ENCODE results near the gene CCDC27. TPM values are rescaled to one million over a fixed set of nuclear protein-coding genes. Genes with fewer than 3 reads are reported as not detected.

Gene CCDC27
- total and polyA plus RNA-seq, 2 of the 13 experiments (the other 11 are each of a cell fraction or from before 2014, with no cell fraction given) = not detected

DNA sequence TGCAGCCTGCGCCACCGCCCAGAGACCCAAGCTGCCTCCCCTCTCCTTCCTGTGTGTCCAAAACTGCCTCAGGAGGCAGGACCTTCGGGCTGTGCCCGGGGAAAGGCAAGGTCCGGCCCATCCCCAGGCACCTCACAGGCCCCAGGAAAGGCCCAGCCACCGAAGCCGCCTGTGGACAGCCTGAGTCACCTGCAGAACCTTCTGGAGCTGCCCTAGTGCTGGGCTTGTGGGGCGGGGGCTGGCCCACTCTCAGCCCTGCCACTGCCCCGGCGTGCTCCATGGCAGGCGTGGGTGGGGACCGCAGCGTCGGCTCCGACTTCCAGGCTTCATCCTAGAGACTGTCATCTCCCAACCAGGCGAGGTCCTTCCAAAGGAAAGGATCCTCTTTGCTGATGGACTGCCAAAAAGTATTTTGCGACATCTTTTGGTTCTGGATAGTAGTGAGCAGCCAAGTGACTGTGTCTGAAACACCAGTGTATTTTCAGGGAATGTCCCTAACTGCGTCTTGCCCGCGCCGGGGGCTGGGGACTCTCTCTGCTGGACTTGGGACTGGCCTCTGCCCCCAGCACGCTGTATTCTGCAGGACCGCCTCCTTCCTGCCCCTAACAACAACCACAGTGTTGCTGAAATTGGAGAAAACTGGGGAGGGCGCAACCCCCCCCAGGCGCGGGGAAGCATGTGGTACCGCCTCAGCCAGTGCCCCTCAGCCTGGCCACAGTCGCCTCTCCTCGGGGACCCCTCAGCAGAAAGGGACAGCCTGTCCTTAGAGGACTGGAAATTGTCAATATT lies 19.0 kb upstream of the CCDC27 start (continued):
- TF ChIP-seq, protein P1, sequence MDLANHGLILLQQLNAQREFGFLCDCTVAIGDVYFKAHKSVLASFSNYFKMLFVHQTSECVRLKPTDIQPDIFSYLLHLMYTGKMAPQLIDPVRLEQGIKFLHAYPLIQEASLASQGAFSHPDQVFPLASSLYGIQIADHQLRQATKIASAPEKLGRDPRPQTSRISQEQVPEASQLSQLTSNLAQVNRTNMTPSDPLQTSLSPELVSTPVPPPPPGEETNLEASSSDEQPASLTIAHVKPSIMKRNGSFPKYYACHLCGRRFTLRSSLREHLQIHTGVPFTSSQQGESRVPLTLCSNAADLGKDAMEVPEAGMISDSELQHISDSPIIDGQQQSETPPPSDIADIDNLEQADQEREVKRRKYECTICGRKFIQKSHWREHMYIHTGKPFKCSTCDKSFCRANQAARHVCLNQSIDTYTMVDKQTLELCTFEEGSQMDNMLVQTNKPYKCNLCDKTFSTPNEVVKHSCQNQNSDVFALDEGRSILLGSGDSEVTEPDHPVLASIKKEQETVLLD (CRISPR knock-in tag; IDR thresholded peaks at IDR 0.05; ENCODE audit: low read depth) = no peak
- TF ChIP-seq, protein P2, sequence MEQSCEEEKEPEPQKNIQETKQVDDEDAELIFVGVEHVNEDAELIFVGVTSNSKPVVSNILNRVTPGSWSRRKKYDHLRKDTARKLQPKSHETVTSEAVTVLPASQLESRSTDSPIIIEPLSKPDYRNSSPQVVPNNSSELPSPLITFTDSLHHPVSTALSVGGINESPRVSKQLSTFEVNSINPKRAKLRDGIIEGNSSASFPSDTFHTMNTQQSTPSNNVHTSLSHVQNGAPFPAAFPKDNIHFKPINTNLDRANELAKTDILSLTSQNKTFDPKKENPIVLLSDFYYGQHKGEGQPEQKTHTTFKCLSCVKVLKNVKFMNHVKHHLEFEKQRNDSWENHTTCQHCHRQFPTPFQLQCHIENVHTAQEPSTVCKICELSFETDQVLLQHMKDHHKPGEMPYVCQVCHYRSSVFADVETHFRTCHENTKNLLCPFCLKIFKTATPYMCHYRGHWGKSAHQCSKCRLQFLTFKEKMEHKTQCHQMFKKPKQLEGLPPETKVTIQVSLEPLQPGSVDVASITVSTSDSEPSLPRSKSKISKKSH (CRISPR knock-in tag; IDR thresholded peaks at IDR 0.05; ENCODE audit: borderline replicate concordance) = no peak
- peak; percentile 91 for TF ChIP-seq SP5 (CRISPR knock-in tag; IDR thresholded peaks at IDR 0.05; ENCODE audit: borderline replicate concordance, low read depth)
- no peak for TF ChIP-seq ZNF788 (CRISPR knock-in tag; IDR thresholded peaks at IDR 0.05; ENCODE audit: borderline replicate concordance)
- TF ChIP-seq MYC (CRISPR knock-in tag; IDR thresholded peaks at IDR 0.05; ENCODE audit: borderline replicate concordance) = peak; percentile 81; the same call in 1 of the 2 replicates
- no peak for TF ChIP-seq AKAP8 (CRISPR knock-in tag; IDR thresholded peaks at IDR 0.05)
- TF ChIP-seq ZFX (CRISPR knock-in tag; IDR thresholded peaks at IDR 0.05; ENCODE audit: low read depth) = peak; percentile 61
- TF ChIP-seq NFE2L2 (IDR thresholded peaks at IDR 0.05; ENCODE audit: low read length) = no peak
- peak; percentile 22; the same call in 1 of the 2 replicates for TF ChIP-seq TBX2 (CRISPR knock-in tag; IDR thresholded peaks at IDR 0.05; ENCODE audit: borderline replicate concordance)
- peak; percentile 93 for TF ChIP-seq PAXIP1 (CRISPR knock-in tag; conservative IDR thresholded peaks at IDR 0.05)
- no peak for TF ChIP-seq ZIK1 (CRISPR knock-in tag; IDR thresholded peaks at IDR 0.05; ENCODE audit: borderline replicate concordance, low read depth)
- TF ChIP-seq, protein P3, sequence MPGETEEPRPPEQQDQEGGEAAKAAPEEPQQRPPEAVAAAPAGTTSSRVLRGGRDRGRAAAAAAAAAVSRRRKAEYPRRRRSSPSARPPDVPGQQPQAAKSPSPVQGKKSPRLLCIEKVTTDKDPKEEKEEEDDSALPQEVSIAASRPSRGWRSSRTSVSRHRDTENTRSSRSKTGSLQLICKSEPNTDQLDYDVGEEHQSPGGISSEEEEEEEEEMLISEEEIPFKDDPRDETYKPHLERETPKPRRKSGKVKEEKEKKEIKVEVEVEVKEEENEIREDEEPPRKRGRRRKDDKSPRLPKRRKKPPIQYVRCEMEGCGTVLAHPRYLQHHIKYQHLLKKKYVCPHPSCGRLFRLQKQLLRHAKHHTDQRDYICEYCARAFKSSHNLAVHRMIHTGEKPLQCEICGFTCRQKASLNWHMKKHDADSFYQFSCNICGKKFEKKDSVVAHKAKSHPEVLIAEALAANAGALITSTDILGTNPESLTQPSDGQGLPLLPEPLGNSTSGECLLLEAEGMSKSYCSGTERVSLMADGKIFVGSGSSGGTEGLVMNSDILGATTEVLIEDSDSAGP (CRISPR knock-in tag; IDR thresholded peaks at IDR 0.05; ENCODE audit: borderline replicate concordance) = peak; percentile 33; the same call in 1 of the 2 replicates
- TF ChIP-seq ZNF264 (CRISPR knock-in tag; IDR thresholded peaks at IDR 0.05) = 0 out of 2 replicates have a peak, but pooled peaks have one; percentile 52
- TF ChIP-seq GPN1 (CRISPR knock-in tag; IDR thresholded peaks at IDR 0.05; ENCODE audit: borderline replicate concordance) = no peak
- TF ChIP-seq ZNF530 (CRISPR knock-in tag; IDR thresholded peaks at IDR 0.05; ENCODE audit: low read depth) = no peak
- no peak for TF ChIP-seq ZNF720 (CRISPR knock-in tag; IDR thresholded peaks at IDR 0.05)
- peak in 1 of 2 experiments; percentile 38; a peak in 1 of 4 replicates for TF ChIP-seq POLR2A (IDR thresholded peaks at IDR 0.05; ENCODE audit: insufficient read depth in 1 of 2, low read depth in 2 of 2, low read length in 2 of 2)
- TF ChIP-seq, protein P4, sequence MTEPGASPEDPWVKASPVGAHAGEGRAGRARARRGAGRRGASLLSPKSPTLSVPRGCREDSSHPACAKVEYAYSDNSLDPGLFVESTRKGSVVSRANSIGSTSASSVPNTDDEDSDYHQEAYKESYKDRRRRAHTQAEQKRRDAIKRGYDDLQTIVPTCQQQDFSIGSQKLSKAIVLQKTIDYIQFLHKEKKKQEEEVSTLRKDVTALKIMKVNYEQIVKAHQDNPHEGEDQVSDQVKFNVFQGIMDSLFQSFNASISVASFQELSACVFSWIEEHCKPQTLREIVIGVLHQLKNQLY (CRISPR knock-in tag; IDR thresholded peaks at IDR 0.05) = peak; percentile 52; the same call in 1 of the 2 replicates
- no peak for TF ChIP-seq ZBTB8A (CRISPR knock-in tag; IDR thresholded peaks at IDR 0.05; ENCODE audit: borderline replicate concordance, low read depth)
- no peak for TF ChIP-seq ZNF251 (CRISPR knock-in tag; IDR thresholded peaks at IDR 0.05)
